ENCODE measurements around the gene PRKN. TPM values are rescaled to one million over a fixed set of nuclear protein-coding genes. Genes with fewer than 3 reads are reported as not detected.
A peak's percentile ranks its signal among the peaks of the same experiment; 100 is the strongest.

Gene PRKN
- total RNA-seq, 2 donors from 2014 or later: 6.7 to 8.2 TPM

- Histone ChIP-seq H3K27me3 (no peaks in the 10 kb centered on the region), H3K9me3 (no peaks in the 10 kb centered on the region), H3K27ac (no peak overlapping the region), H3K36me3 (replicated peaks in 1 of 2; ENCODE audit: insufficient read depth in 1 of 2, low read depth in 2 of 2) (no peaks in the 10 kb centered on the region), H3K4me1 (no peaks in the 10 kb centered on the region), H3K4me3 (no peak overlapping the region)
- no peak for TF ChIP-seq POLR2A (IDR thresholded peaks at IDR 0.05)
- TF ChIP-seq CTCF (IDR thresholded peaks at IDR 0.05): no peak
- DNase-seq (no peak), ATAC-seq (no peak)
- 78% methylated on average over 5 of the region's 5 CpGs for WGBS, 2 donors
- intact Hi-C loops (cut with DNase I): no loop called here
Measured at GRCh38 chr6:162125659-162126058, 601.9 kb downstream of the PRKN start.

DNA sequence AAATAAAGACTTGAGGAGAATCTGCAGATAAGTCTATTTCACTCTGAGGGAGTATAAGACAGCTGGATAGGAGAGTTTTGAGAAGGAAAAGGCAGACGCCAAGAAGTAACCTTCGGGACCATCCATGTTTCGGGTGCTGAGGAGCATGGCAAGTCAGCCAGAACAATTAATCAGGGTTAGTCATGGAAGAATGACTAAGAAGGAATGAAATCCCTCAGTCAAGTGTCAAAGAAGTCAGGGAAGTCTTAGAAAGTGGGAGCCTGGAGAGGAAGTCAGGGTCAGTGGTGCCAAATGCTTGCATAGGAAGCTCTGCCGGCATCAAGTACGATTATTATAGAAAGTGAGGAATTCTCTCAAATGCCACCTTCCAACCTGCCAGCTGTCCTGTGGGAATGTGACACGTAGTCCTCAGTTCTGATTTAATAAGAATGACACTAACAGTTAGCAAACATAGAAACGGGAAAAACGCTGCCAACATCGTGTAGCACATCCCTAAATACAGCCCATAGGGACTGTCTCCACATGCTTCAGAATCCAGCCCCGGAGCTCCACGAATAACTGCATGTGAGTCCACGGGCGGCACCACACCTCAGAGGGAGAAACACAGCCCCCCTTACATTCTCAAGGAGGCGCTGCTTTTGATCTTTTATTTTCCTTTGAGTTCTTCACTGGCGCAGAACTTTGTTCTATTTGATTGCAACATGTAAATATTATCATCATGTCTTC is 602.7 kb downstream of the PRKN start:
- Histone ChIP-seq H3K4me1 (no peaks in the 10 kb centered on the region), H3K36me3 (replicated peaks in 1 of 2; ENCODE audit: insufficient read depth in 1 of 2, low read depth in 2 of 2) (no peaks in the 10 kb centered on the region), H3K27me3 (no peaks in the 10 kb centered on the region), H3K4me3 (no peak overlapping the region), H3K9me3 (no peaks in the 10 kb centered on the region), H3K27ac (no peak overlapping the region)
- intact Hi-C loops (cut with DNase I): no loop called here
- 90 to 91% methylated on average over 14 to 15 of the region's 15 CpGs for whole genome bisulfite sequencing, 2 donors
- TF ChIP-seq POLR2A (IDR thresholded peaks at IDR 0.05): no peak
- TF ChIP-seq CTCF (IDR thresholded peaks at IDR 0.05): no peak
- DNase-seq (no peak), ATAC-seq (no peak)

- TF ChIP-seq POLR2A (IDR thresholded peaks at IDR 0.05) (no peak), CTCF (IDR thresholded peaks at IDR 0.05) (peak in 2 of 7 experiments; percentile 12 to 15)
- H3K4me1 ChIP-seq: no peaks in the 10 kb centered on the region
- H3K27ac ChIP-seq: no peak overlapping the region
- no peaks in the 10 kb centered on the region for H3K36me3 ChIP-seq (replicated peaks in 1 of 2; ENCODE audit: insufficient read depth in 1 of 2, low read depth in 2 of 2)
- intact Hi-C loops (cut with DNase I): no loop called here
- no peaks in the 10 kb centered on the region for H3K9me3 ChIP-seq
- ATAC-seq: no peak
- H3K27me3 ChIP-seq: no peaks in the 10 kb centered on the region
- DNase-seq: no peak
- WGBS, 2 donors: 47 to 58% methylated on average over 3 of the region's 3 CpGs
- H3K4me3 ChIP-seq: no peak overlapping the region
Measured at GRCh38 chr6:162123797-162124196, 603.8 kb downstream of the PRKN start.

GRCh38 chr6:162119341-162119740 is 608.2 kb downstream of the PRKN start:
- no peaks in the 10 kb centered on the region for H3K9me3 ChIP-seq
- H3K36me3 ChIP-seq (replicated peaks in 1 of 2; ENCODE audit: insufficient read depth in 1 of 2, low read depth in 2 of 2): no peaks in the 10 kb centered on the region
- TF ChIP-seq CTCF (IDR thresholded peaks at IDR 0.05): no peak
- no peak for TF ChIP-seq POLR2A (IDR thresholded peaks at IDR 0.05)
- H3K4me1 ChIP-seq: no peaks in the 10 kb centered on the region
- 49 to 93% methylated on average over 4 of the region's 4 CpGs for WGBS, 2 donors
- ATAC-seq (no peak), DNase-seq (peak in 1 of 4 donors; percentile 31)
- H3K4me3 ChIP-seq: no peak overlapping the region
- no peak overlapping the region for H3K27ac ChIP-seq
- intact Hi-C loops (cut with DNase I): no loop called here
- no peaks in the 10 kb centered on the region for H3K27me3 ChIP-seq

GRCh38 chr6:162118706-162119105 is 608.9 kb downstream of the PRKN start:
- H3K27ac ChIP-seq: no peak overlapping the region
- DNase-seq (no peak), ATAC-seq (no peak)
- no peak overlapping the region for H3K4me3 ChIP-seq
- H3K36me3 ChIP-seq (replicated peaks in 1 of 2; ENCODE audit: insufficient read depth in 1 of 2, low read depth in 2 of 2): no peaks in the 10 kb centered on the region
- no peak for TF ChIP-seq CTCF (IDR thresholded peaks at IDR 0.05)
- TF ChIP-seq POLR2A (IDR thresholded peaks at IDR 0.05): no peak
- intact Hi-C loops (cut with DNase I): no loop called here
- H3K4me1 ChIP-seq: no peaks in the 10 kb centered on the region
- H3K27me3 ChIP-seq: no peaks in the 10 kb centered on the region
- H3K9me3 ChIP-seq: no peaks in the 10 kb centered on the region
- WGBS, 2 donors: 78 to 79% methylated on average over 5 of the region's 5 CpGs
